DMS79 (cell line): ENCODE data around the gene GRIN2D.

ENCODE experiments used
- DNase-seq: peaks from one replicate; lab custom pipeline; 2025; lab: John Stamatoyannopoulos, UW

The GRIN2D gene

GRCh38 chr19:48398102-48398374 is 4.6 kb downstream of the GRIN2D start:
- DNase-seq = no peak

- peak; percentile 32 for DNase-seq
Observed at GRCh38 chr19:48398375-48399235, 5.1 kb downstream of the GRIN2D start.

- no peak for DNase-seq
Observed at GRCh38 chr19:48400018-48400742, 6.7 kb downstream of the GRIN2D start.

GRCh38 chr19:48401287-48401686 is 7.8 kb downstream of the GRIN2D start:
- DNase-seq = no peak

- DNase-seq = no peak
Observed at GRCh38 chr19:48403606-48404005, 10.1 kb downstream of the GRIN2D start.

GRCh38 chr19:48405010-48405659 is 11.7 kb downstream of the GRIN2D start:
- no peak for DNase-seq

- no peak for DNase-seq
Observed at GRCh38 chr19:48405850-48406249, 12.4 kb downstream of the GRIN2D start.

GRCh38 chr19:48413879-48414587 is 20.6 kb downstream of the GRIN2D start:
- no peak for DNase-seq

GRCh38 chr19:48415395-48415794 is 21.9 kb downstream of the GRIN2D start:
- DNase-seq = no peak

- DNase-seq = no peak
Observed at GRCh38 chr19:48415806-48416221, 22.3 kb downstream of the GRIN2D start.

GRCh38 chr19:48417421-48417820 is 24.0 kb downstream of the GRIN2D start:
- DNase-seq = no peak

- no peak for DNase-seq
Observed at GRCh38 chr19:48418317-48419064, 25.0 kb downstream of the GRIN2D start.

GRCh38 chr19:48419158-48419920 is 25.9 kb downstream of the GRIN2D start:
- DNase-seq = no peak

GRCh38 chr19:48421548-48421947 is 28.1 kb downstream of the GRIN2D start:
- no peak for DNase-seq

GRCh38 chr19:48424694-48425219 is 31.3 kb downstream of the GRIN2D start:
- DNase-seq = no peak

GRCh38 chr19:48428670-48429069 is 35.2 kb downstream of the GRIN2D start:
- DNase-seq = no peak

GRCh38 chr19:48433337-48433736 is 39.9 kb downstream of the GRIN2D start:
- no peak for DNase-seq

- no peak for DNase-seq
Observed at GRCh38 chr19:48436586-48436985, 43.1 kb downstream of the GRIN2D start.

- DNase-seq = no peak
Observed at GRCh38 chr19:48441360-48442050, 48.0 kb downstream of the GRIN2D start.
